Mesothelial cell of epicardium (in vitro differentiated cells): ENCODE data around the gene UGT2B11. TPM values are rescaled to one million over a fixed set of nuclear protein-coding genes. Genes with fewer than 3 reads are reported as not detected.

Source experiments
- DNase-seq, 2 experiments: peaks; one replicate each; pipeline ENCODE4 v3.0.0; 2021; ENCODE audit warnings: low spot score in 2 of 2; ENCODE audit not compliant: unreplicated experiment in 2 of 2
- H3K27ac Mint-ChIP-seq: 2 replicates; pipeline ENCODE4 v1.8.0; 2021; ENCODE audit warnings: mixed read lengths
- H3K27me3 Mint-ChIP-seq: 2 replicates; pipeline ENCODE4 v1.8.0; 2021; ENCODE audit warnings: low read depth, mixed read lengths
- H3K36me3 Mint-ChIP-seq: 2 replicates; pipeline ENCODE4 v1.8.0; 2021; ENCODE audit warnings: mixed read lengths
- H3K4me1 Mint-ChIP-seq: 2 replicates; pipeline ENCODE4 v1.8.0; 2021; ENCODE audit warnings: mixed read lengths
- H3K4me3 Mint-ChIP-seq: 2 replicates; pipeline ENCODE4 v1.8.0; 2021; ENCODE audit warnings: mild to moderate bottlenecking, moderate library complexity, mixed read lengths
- H3K9me3 Mint-ChIP-seq: 2 replicates; pipeline ENCODE4 v1.8.0; 2021; ENCODE audit warnings: mixed read lengths
- total RNA-seq: library from RNA; stranded (reverse); gene quantifications from 3 replicates; pipeline ENCODE4 v1.2.1, GENCODE V29; 2021
- TF ChIP-seq, protein P1 (sequence below): fragments of 200-600 bp; sonication (generic); IDR thresholded peaks from one replicate; pipeline ENCODE4 v1.5.0; 2021; ENCODE audit warnings: antibody characterized with exemption; ENCODE audit not compliant: unreplicated experiment

UGT2B11 gene
- total RNA-seq, 1 donor from 2014 or later = not detected

DNA sequence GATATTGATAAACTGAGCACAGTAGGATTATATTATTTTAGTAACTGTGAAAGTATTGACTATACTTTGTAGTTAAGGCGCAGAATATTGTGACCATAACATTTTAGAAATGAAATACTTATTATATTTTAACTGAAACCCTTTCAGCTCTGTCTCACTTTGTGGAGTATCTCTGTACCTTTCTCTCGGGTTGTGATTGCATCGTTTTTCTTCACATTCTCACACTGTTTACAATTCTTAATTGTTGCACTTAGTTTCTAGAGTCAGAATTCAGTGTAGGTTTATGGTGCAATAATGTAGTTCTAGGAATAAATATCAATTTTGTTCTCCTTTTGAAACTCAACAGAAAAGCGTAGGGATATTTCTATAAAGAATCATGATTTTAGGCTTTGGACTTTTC is 60.5 kb downstream of the UGT2B11 start:
- Mint-ChIP-seq H3K9me3 (no peaks in the 10 kb centered on the region), H3K27me3 (no peaks in the 10 kb centered on the region), H3K27ac (no peak overlapping the region), H3K36me3 (no peaks in the 10 kb centered on the region), H3K4me1 (peaks cover 4% of the 10 kb centered on the region), H3K4me3 (no peak overlapping the region)
- TF ChIP-seq, protein P1, sequence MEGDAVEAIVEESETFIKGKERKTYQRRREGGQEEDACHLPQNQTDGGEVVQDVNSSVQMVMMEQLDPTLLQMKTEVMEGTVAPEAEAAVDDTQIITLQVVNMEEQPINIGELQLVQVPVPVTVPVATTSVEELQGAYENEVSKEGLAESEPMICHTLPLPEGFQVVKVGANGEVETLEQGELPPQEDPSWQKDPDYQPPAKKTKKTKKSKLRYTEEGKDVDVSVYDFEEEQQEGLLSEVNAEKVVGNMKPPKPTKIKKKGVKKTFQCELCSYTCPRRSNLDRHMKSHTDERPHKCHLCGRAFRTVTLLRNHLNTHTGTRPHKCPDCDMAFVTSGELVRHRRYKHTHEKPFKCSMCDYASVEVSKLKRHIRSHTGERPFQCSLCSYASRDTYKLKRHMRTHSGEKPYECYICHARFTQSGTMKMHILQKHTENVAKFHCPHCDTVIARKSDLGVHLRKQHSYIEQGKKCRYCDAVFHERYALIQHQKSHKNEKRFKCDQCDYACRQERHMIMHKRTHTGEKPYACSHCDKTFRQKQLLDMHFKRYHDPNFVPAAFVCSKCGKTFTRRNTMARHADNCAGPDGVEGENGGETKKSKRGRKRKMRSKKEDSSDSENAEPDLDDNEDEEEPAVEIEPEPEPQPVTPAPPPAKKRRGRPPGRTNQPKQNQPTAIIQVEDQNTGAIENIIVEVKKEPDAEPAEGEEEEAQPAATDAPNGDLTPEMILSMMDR = no peak
- no peak for DNase-seq

Other genes starting within 250 kb of the UGT2B11 start
- not detected in 3 replicates for gene UGT2B7, start 118.3 kb downstream of the UGT2B11 start, total RNA-seq
- gene UGT2B28, start 65.7 kb upstream of the UGT2B11 start, total RNA-seq = not detected in 3 replicates